VCaP (cell line): ENCODE data around the gene SH3PXD2A.
"Not testable (repeated sequence)": the region's sequence is repeated elsewhere in the genome, so short reads cannot be mapped to it uniquely, and the experiment has no call there.

ENCODE experiments used
- H3K27ac ChIP-seq: fragments of 450-650 bp; 2 replicates; pipeline ENCODE4 v1.5.1; 2017
- TF ChIP-seq, protein P1 (sequence below): fragments of 450-650 bp; conservative IDR thresholded peaks from 2 replicates; pipeline ENCODE4 v1.5.1; 2017; ENCODE audit warnings: mild to moderate bottlenecking, moderate library complexity

Gene SH3PXD2A

DNA sequence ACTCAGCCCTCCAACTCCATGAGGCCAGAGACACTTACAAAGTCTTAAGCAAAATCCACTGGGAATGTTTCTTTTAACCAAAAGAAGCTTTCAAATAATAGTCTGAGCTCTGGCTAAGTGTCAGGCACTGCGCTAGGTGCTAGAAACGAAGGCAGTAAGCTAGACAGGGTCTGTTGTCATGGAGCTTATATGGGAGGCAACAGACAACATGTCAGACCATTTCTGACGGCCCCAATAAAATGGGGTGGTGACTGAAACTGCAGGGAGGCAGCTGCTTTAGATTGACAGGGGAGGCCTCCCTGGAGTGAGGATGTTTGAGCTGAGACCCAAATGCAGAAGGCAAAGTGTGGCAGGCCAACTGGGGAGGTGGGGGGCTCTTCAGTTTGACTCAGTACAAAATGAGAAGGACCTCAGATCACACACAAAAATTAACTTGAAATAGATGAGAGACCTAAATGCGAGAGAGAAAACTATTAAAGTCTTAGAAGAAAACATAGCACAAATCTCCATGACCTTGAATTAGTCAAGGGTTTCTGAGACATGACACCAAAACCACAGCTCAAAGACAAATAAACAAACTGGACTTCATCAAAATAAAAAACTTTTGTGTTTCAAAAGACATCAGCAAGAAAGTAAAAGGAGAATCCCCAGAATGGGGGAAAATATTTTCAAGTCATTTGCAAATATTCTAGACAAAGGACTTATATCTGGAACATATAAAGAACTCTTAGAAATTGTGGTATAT lies 40.6 kb downstream of the SH3PXD2A start:
- TF ChIP-seq, protein P1, sequence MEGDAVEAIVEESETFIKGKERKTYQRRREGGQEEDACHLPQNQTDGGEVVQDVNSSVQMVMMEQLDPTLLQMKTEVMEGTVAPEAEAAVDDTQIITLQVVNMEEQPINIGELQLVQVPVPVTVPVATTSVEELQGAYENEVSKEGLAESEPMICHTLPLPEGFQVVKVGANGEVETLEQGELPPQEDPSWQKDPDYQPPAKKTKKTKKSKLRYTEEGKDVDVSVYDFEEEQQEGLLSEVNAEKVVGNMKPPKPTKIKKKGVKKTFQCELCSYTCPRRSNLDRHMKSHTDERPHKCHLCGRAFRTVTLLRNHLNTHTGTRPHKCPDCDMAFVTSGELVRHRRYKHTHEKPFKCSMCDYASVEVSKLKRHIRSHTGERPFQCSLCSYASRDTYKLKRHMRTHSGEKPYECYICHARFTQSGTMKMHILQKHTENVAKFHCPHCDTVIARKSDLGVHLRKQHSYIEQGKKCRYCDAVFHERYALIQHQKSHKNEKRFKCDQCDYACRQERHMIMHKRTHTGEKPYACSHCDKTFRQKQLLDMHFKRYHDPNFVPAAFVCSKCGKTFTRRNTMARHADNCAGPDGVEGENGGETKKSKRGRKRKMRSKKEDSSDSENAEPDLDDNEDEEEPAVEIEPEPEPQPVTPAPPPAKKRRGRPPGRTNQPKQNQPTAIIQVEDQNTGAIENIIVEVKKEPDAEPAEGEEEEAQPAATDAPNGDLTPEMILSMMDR: no peak
- H3K27ac ChIP-seq: no peak overlapping the region

DNA sequence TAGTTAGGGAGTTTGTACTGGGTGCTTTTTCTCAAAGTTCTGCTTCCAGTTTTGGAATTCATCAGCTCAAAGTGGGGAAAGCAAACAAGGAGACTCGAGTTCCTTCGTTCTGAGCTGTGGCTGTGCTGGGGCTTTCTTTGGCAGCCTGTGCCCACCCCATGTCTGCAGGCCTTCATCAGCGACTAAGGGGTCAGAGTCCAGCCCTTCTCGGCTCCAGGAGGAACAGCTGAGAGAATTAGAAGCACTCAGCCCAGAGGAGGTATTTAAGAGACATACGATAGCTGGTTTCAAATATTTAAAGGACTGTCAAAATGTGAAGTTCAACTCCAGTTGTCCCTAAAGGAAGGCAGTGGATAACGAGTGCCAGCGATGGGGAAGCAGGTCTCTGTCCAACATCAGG lies 41.3 kb downstream of the SH3PXD2A start:
- H3K27ac ChIP-seq: no peak overlapping the region

DNA sequence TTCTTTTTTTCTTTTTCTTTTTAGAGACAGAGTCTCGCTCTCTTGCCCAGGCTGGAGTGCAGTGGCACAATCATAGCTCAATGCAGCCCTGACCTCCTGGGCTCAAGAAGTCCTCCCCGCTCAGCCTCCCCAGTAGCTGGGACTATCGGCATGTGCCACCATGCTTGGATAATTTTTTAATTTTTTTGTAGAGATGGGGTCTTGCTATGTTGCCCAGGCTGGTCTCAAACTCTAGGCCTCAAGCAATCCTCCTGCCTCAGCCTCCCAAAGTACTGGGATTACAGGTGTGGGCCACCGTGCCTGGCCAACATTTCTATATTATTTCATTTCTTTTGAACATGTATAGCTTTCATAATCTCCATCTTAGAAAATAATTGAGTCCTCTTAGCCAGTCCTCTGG lies 42.1 kb downstream of the SH3PXD2A start:
- not testable (repeated sequence) for H3K27ac ChIP-seq

More for the DNA sequence above, 41.3 kb downstream of the SH3PXD2A start:
- TF ChIP-seq, protein P1: no peak

DNA sequence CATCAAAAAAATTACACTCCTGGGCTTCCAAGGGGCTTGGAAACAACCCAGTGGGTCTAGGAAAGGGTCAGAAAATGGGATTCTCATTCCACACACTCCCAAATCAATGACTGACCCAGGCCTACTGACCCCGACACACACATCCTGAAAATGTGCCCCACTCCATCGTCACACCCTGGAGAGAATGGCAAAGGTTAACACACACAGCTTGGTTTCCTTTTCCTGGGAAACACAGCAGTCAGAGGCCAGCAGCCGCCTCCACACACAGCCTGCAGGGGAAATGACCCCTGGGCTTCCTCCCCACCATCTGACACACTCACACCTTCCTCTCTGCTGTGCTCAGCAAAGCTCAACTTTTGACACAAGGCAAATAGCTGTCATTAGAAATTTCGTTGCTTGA lies 42.9 kb downstream of the SH3PXD2A start:
- TF ChIP-seq, protein P1: no peak
- H3K27ac ChIP-seq: no peak overlapping the region

DNA sequence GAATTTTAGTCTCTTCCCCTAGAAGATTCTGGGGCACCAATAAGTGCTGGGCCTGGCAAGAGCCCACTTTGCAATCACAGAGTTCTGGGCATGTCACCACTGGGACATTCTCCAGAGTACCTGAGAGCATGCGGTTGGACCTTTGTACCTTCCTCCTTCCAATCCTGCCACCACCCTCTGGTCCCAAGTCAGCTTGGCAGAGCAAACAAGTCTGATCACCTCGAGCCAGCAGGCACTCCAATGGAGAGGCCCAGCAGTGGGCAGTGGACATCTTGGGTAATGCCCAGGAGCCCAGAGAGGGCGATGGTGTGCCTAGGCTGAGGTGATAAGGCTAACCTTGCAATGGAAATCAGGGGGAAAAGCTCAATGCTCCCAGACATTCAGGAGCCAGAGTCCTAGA lies 43.4 kb downstream of the SH3PXD2A start:
- TF ChIP-seq, protein P1: no peak

DNA sequence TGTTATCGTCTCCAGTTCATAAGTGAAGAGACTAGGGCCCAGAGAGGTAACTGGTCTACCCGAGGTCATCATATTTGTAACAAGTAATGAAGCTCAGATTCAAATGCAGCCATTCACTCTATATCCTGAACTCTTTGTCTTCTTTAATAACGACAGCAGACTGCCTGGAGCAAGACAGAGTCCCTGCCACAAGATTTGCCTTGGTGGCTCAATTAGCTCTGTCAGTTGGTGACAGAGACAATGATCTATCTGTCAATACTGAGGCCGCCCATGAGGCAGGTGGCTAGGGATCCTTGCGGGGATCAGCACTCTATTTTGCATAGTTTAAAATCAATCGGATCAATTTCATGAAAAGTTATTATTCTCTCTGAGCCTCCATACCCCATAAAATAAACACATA lies 43.9 kb downstream of the SH3PXD2A start:
- TF ChIP-seq, protein P1: no peak
- no peak overlapping the region for H3K27ac ChIP-seq

More for the DNA sequence above, 43.4 kb downstream of the SH3PXD2A start:
- H3K27ac ChIP-seq: no peak overlapping the region

DNA sequence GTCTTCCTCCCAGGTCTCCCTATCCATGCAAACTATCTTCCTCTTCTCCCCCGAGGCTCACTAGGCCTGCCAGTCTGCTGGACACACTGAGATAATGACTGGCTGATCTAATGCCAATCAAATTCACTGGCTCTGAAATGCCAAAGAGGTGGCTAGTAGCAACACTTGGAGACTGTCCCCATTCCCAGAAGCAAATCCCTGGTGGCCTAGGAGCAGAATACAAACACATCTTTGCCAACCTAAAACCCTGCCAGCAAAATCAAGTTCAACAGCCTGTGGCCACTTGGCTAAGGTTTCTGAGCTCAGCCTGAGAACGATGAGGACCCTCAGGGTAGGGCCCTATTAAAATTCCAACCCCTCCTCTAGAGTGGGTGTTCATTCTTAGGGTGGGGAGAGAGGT lies 46.6 kb downstream of the SH3PXD2A start:
- H3K27ac ChIP-seq: peak overlapping the region; percentile 10; the same call in 1 of the 2 replicates
- TF ChIP-seq, protein P1: no peak

DNA sequence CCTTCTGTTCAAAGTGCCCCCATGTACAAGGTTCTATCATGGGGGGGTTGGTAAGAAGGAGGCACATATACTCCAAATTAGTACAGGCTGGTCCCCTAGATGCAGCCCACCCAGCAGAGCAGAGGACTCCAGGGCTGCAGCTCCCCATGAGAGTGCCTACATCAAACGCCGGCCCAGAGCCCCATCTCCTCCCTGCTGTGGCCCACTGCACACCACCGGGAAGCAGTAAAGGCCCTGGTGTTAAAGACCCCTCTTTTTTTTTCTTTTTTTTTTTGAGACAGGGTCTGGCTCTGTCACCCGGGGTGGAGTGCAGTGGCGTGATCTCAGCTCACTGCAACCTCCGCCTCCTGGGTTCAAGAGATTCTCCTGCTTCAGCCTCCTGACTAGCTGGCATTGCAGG lies 47.4 kb downstream of the SH3PXD2A start:
- no peak overlapping the region; the same call in 1 of the 2 replicates for H3K27ac ChIP-seq
- TF ChIP-seq, protein P1: no peak
